HepG2 (cell line): ENCODE data around the gene FOXA3. TPM values are rescaled to one million over a fixed set of nuclear protein-coding genes. Genes with fewer than 3 reads are reported as not detected.

ENCODE experiments used
- AFF4 ChIP-seq: sonication (generic); formaldehyde crosslinking; IDR thresholded peaks from 2 replicates; pipeline ENCODE4 v1.4.0; 2020; ENCODE audit warnings: missing genetic modification reagents
- KDM5B ChIP-seq: sonication (generic); formaldehyde crosslinking; IDR thresholded peaks from 2 replicates; pipeline ENCODE4 v1.4.0; 2020; ENCODE audit warnings: missing genetic modification reagents, mild to moderate bottlenecking, borderline replicate concordance
- KLF11 ChIP-seq: IDR thresholded peaks from 2 replicates; pipeline ENCODE4 v1.6.1; 2016; ENCODE audit warnings: missing compliant biosample characterization
- MAFK ChIP-seq, 2 experiments: IDR thresholded peaks in 1 of 2; conservative IDR thresholded peaks in 1 of 2; 2 replicates each; pipeline ENCODE4 v1.6.1; 2011; ENCODE audit warnings: improper control_type of control experiment in 2 of 2, low read length in 2 of 2
- MAZ ChIP-seq, 2 experiments: sonication (generic) in 1 of 2; formaldehyde crosslinking in 1 of 2; IDR thresholded peaks; 2 replicates each; pipeline versions ENCODE4 v1.5.0 to v1.6.1; 2012 to 2020; ENCODE audit warnings: low read depth in 2 of 2, mild to moderate bottlenecking in 2 of 2, borderline replicate concordance in 1 of 2, improper control_type of control experiment in 1 of 2, low read length in 1 of 2, missing genetic modification reagents in 1 of 2, moderate library complexity in 1 of 2
- MXI1 ChIP-seq: IDR thresholded peaks from 3 replicates; pipeline ENCODE4 v1.6.1; 2012; ENCODE audit warnings: low read depth, low read length, inconsistent platforms, borderline replicate concordance
- TARDBP ChIP-seq: sonication (generic); formaldehyde crosslinking; IDR thresholded peaks from 2 replicates; pipeline ENCODE4 v1.8.0; 2022; ENCODE audit warnings: mild to moderate bottlenecking, missing genetic modification reagents
- U2AF1 ChIP-seq: fragments of 200-400 bp; formaldehyde crosslinking; optimal IDR thresholded peaks from 2 replicates; pipeline ENCODE3; 2017; ENCODE audit warnings: mild to moderate bottlenecking, low read depth, low read length
- ZKSCAN8 ChIP-seq: IDR thresholded peaks from 2 replicates; pipeline ENCODE4 v1.6.1; 2016; ENCODE audit warnings: borderline replicate concordance, missing genetic modification reagents, missing compliant biosample characterization
- ZNF225 ChIP-seq: sonication (generic); formaldehyde crosslinking; IDR thresholded peaks from 2 replicates; pipeline ENCODE4 v1.4.0; 2020; ENCODE audit warnings: mild to moderate bottlenecking, missing genetic modification reagents
- ZNF501 ChIP-seq: sonication (generic); formaldehyde crosslinking; IDR thresholded peaks from 2 replicates; pipeline ENCODE4 v1.5.1; 2020; ENCODE audit warnings: mild to moderate bottlenecking, moderate library complexity, missing genetic modification reagents
- ZNF629 ChIP-seq: sonication (generic); formaldehyde crosslinking; conservative IDR thresholded peaks from 2 replicates; pipeline ENCODE4 v1.5.0; 2020; ENCODE audit warnings: missing genetic modification reagents
- ZNF792 ChIP-seq: IDR thresholded peaks from 2 replicates; pipeline ENCODE4 v1.6.1; 2016
- ZNF878 ChIP-seq: sonication (generic); formaldehyde crosslinking; IDR thresholded peaks from 2 replicates; pipeline ENCODE4 v1.8.1; 2023; ENCODE audit warnings: mild to moderate bottlenecking, missing genetic modification reagents, moderate library complexity
- polyA plus RNA-seq, 8 experiments: library from polyadenylated mRNA; depleted of rRNA in 3 of 8; stranded (reverse) in 7 of 8; unstranded in 1 of 8; fragments of >200 nt; fragmentation: Illumina TruSeq in 4 of 8; extraction: Trizol in 4 of 8; gene quantifications; 2 replicates each; pipeline versions ENCODE4 v1.2.1 to v1.2.3, GENCODE V29; 2011 to 2016; ENCODE audit warnings: low read depth in 4 of 8, missing spikeins in 1 of 8, mixed read lengths in 1 of 8; ENCODE audit not compliant: insufficient read depth in 1 of 8
- total RNA-seq, 5 experiments: library from RNA; depleted of rRNA; stranded (reverse); fragments of >200 nt; fragmentation: Illumina TruSeq; extraction: Trizol; gene quantifications; 2 replicates each; pipeline ENCODE4 v1.2.3, GENCODE V29; 2016; ENCODE audit warnings: low read depth in 1 of 5
- TF ChIP-seq, protein P1 (sequence below): sonication (generic); formaldehyde crosslinking; IDR thresholded peaks from 2 replicates; pipeline ENCODE4 v1.4.0; 2020; ENCODE audit warnings: missing genetic modification reagents
- TF ChIP-seq, protein P2 (sequence below): sonication (generic); formaldehyde crosslinking; IDR thresholded peaks from 2 replicates; pipeline ENCODE4 v1.5.0; 2020; ENCODE audit warnings: missing genetic modification reagents
- TF ChIP-seq, protein P3 (sequence below): sonication (generic); formaldehyde crosslinking; IDR thresholded peaks from 2 replicates; pipeline ENCODE4 v1.8.1; 2023; ENCODE audit warnings: mild to moderate bottlenecking, moderate library complexity, missing genetic modification reagents
- TF ChIP-seq, protein P4 (sequence below): sonication (generic); formaldehyde crosslinking; IDR thresholded peaks from 2 replicates; pipeline ENCODE4 v1.8.0; 2023; ENCODE audit warnings: mild to moderate bottlenecking, missing genetic modification reagents

FOXA3 gene
- total and polyA plus RNA-seq, 2 of the 13 experiments (the other 11 are each of a cell fraction or from before 2014, with no cell fraction given) = 29.8 to 47.6 TPM

DNA sequence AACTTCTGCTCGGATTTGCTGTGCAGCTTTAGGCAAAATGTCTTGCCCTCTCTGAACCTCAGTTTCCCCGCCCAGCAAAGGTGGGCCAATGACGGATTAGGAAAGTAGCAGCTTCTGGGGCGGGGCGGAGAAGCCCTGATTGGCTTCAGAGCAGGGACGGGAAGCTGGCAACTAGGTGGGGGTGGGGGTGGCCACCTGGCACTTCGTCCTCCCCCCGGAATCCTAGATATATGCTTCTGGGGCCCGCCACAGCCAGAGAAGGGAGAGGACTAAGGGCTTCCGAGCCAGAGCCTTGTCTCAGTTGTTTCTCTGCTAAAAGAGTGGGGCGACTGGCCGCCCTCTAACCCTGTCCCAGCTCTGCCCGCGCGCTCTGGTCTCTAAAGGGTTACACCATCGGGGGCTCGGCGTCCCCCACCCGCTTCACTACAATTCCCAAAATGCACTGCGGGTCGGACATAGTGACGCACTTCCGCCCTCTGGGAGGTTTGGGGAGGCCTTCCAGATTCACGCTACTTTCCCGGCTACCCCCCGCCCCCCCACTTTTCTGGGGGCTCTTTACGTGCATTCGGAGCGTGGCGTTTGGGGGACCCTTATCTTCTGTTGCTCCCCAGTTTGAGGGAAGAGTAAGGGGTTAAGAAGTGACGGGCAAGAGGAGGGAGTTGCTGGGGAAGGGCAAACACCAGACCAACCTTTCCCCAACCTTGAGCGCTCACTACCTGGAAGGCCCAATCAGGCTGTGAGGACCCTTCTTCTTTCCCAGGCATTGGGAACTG is 22.5 kb downstream of the FOXA3 start (continued):
- TF ChIP-seq, protein P1, sequence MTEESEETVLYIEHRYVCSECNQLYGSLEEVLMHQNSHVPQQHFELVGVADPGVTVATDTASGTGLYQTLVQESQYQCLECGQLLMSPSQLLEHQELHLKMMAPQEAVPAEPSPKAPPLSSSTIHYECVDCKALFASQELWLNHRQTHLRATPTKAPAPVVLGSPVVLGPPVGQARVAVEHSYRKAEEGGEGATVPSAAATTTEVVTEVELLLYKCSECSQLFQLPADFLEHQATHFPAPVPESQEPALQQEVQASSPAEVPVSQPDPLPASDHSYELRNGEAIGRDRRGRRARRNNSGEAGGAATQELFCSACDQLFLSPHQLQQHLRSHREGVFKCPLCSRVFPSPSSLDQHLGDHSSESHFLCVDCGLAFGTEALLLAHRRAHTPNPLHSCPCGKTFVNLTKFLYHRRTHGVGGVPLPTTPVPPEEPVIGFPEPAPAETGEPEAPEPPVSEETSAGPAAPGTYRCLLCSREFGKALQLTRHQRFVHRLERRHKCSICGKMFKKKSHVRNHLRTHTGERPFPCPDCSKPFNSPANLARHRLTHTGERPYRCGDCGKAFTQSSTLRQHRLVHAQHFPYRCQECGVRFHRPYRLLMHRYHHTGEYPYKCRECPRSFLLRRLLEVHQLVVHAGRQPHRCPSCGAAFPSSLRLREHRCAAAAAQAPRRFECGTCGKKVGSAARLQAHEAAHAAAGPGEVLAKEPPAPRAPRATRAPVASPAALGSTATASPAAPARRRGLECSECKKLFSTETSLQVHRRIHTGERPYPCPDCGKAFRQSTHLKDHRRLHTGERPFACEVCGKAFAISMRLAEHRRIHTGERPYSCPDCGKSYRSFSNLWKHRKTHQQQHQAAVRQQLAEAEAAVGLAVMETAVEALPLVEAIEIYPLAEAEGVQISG (CRISPR knock-in tag) = peak; percentile 86
- TF ChIP-seq ZNF225 (0 out of 2 replicates have a peak, but pooled peaks have one; percentile 27), KLF11 (CRISPR knock-in tag) (peak; percentile 47; the same call in 1 of the 2 replicates), MAZ (IDR thresholded peaks at IDR 0.05; ENCODE audit: borderline replicate concordance, low read depth, low read length) (peak; percentile 95), MAZ (CRISPR knock-in tag; IDR thresholded peaks at IDR 0.05; ENCODE audit: low read depth) (no peak), ZNF629 (CRISPR knock-in tag) (peak; percentile 22; the same call in 1 of the 2 replicates), MAFK (conservative IDR thresholded peaks at IDR 0.05 in 1 of 2, IDR thresholded peaks at IDR 0.05 in 1 of 2; ENCODE audit: low read length in 2 of 2) (no peak), U2AF1 (no peak), ZNF501 (CRISPR knock-in tag) (peak; percentile 34), MXI1 (peak; percentile 39; the same call in 1 of the 3 replicates), AFF4 (CRISPR knock-in tag) (no peak), ZNF878 (peak; percentile 54; the same call in 1 of the 2 replicates), KDM5B (CRISPR knock-in tag) (no peak), ZNF792 (0 out of 2 replicates have a peak, but pooled peaks have one; percentile 19), TARDBP (CRISPR knock-in tag) (peak; percentile 30; the same call in 1 of the 2 replicates), ZKSCAN8 (CRISPR knock-in tag) (0 out of 2 replicates have a peak, but pooled peaks have one; percentile 76)
- TF ChIP-seq, protein P2, sequence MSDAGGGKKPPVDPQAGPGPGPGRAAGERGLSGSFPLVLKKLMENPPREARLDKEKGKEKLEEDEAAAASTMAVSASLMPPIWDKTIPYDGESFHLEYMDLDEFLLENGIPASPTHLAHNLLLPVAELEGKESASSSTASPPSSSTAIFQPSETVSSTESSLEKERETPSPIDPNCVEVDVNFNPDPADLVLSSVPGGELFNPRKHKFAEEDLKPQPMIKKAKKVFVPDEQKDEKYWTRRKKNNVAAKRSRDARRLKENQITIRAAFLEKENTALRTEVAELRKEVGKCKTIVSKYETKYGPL (CRISPR knock-in tag) = peak; percentile 75; the same call in 1 of the 2 replicates
- TF ChIP-seq, protein P3, sequence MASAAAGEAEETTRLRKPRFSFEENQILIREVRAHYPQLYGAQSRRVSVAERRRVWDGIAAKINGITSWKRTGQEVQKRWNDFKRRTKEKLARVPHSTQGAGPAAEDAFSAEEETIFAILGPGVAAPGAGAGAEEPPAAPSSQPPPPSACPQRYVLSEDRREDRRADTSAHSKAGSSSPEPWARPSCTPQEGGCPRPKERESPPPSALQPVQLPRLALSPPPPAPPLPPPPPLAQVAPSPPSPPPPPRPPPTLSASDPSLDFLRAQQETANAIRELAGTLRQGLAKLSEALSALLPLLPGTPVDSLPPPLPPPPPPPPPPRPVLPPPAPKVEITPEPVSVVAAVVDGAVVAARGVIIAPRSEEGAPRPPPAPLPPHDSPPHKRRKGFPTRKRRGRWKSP = 0 out of 2 replicates have a peak, but pooled peaks have one; percentile 66
- TF ChIP-seq, protein P4, sequence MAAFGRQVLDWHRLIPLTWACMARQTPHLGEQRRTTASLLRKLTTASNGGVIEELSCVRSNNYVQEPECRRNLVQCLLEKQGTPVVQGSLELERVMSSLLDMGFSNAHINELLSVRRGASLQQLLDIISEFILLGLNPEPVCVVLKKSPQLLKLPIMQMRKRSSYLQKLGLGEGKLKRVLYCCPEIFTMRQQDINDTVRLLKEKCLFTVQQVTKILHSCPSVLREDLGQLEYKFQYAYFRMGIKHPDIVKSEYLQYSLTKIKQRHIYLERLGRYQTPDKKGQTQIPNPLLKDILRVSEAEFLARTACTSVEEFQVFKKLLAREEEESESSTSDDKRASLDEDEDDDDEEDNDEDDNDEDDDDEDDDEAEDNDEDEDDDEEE (CRISPR knock-in tag) = peak; percentile 49; the same call in 1 of the 2 replicates
